ENCODE results near the gene WHAMM. TPM values are rescaled to one million over a fixed set of nuclear protein-coding genes. Genes with fewer than 3 reads are reported as not detected.

WHAMM gene
- total RNA-seq, 1 donor from 2014 or later: 9.9 TPM

- intact Hi-C loops (cut with DNase I): no loop called here
- no peak for TF ChIP-seq CTCF (IDR thresholded peaks at IDR 0.05)
- no peaks in the 10 kb centered on the region for H3K27me3 ChIP-seq (ENCODE audit: low read depth)
- no peak overlapping the region for H3K4me3 ChIP-seq
- no peak for ATAC-seq
- no peaks in the 10 kb centered on the region for H3K9me3 ChIP-seq
- H3K27ac ChIP-seq: no peak overlapping the region
- H3K36me3 ChIP-seq: peaks cover 99% of the 10 kb centered on the region
- DNase-seq: no peak
- H3K4me1 ChIP-seq: peaks cover 14% of the 10 kb centered on the region
Measured at GRCh38 chr15:82828075-82828474, 18.6 kb downstream of the WHAMM start.

- DNase-seq (no peak), ATAC-seq (no peak)
- intact Hi-C loops (cut with DNase I): no loop called here
- H3K4me1 ChIP-seq: peaks cover 14% of the 10 kb centered on the region
- H3K27ac ChIP-seq: no peak overlapping the region
- no peak for TF ChIP-seq CTCF (IDR thresholded peaks at IDR 0.05)
- H3K9me3 ChIP-seq: no peaks in the 10 kb centered on the region
- peaks cover 99% of the 10 kb centered on the region for H3K36me3 ChIP-seq
- no peak overlapping the region for H3K4me3 ChIP-seq
- H3K27me3 ChIP-seq (ENCODE audit: low read depth): no peaks in the 10 kb centered on the region
Measured at GRCh38 chr15:82829234-82829633, 19.8 kb downstream of the WHAMM start.

GRCh38 chr15:82830427-82831173 is 21.2 kb downstream of the WHAMM start:
- H3K4me1 ChIP-seq: peaks cover 14% of the 10 kb centered on the region
- H3K27ac ChIP-seq: no peak overlapping the region
- intact Hi-C loops (cut with DNase I): no loop called here
- peaks cover 99% of the 10 kb centered on the region for H3K36me3 ChIP-seq
- H3K27me3 ChIP-seq (ENCODE audit: low read depth): no peaks in the 10 kb centered on the region
- H3K9me3 ChIP-seq: no peaks in the 10 kb centered on the region
- TF ChIP-seq CTCF (IDR thresholded peaks at IDR 0.05): no peak
- ATAC-seq (no peak), DNase-seq (no peak)
- no peak overlapping the region for H3K4me3 ChIP-seq

- H3K27ac ChIP-seq: no peak overlapping the region
- no peak for TF ChIP-seq CTCF (IDR thresholded peaks at IDR 0.05)
- no peaks in the 10 kb centered on the region for H3K27me3 ChIP-seq (ENCODE audit: low read depth)
- peaks cover 14% of the 10 kb centered on the region for H3K4me1 ChIP-seq
- ATAC-seq (no peak), DNase-seq (no peak)
- H3K36me3 ChIP-seq: peaks cover 99% of the 10 kb centered on the region
- intact Hi-C loops (cut with DNase I): no loop called here
- no peak overlapping the region for H3K4me3 ChIP-seq
- no peaks in the 10 kb centered on the region for H3K9me3 ChIP-seq
Measured at GRCh38 chr15:82831894-82832600, 22.6 kb downstream of the WHAMM start.

- intact Hi-C loops (cut with DNase I): no loop called here
- no peak for TF ChIP-seq CTCF (IDR thresholded peaks at IDR 0.05)
- Histone ChIP-seq H3K27ac (no peak overlapping the region), H3K36me3 (peaks cover 99% of the 10 kb centered on the region), H3K27me3 (ENCODE audit: low read depth) (no peaks in the 10 kb centered on the region), H3K4me1 (peaks cover 14% of the 10 kb centered on the region), H3K4me3 (no peak overlapping the region), H3K9me3 (no peaks in the 10 kb centered on the region)
- ATAC-seq (peak; percentile 45 to 56), DNase-seq (no peak)
Measured at GRCh38 chr15:82832601-82833361, 23.4 kb downstream of the WHAMM start.

All from lower lobe of right lung (tissue), 2 donors.